Right renal cortex interstitium (tissue), 3 donors: ENCODE measurements around the gene ANO8. TPM values are rescaled to one million over a fixed set of nuclear protein-coding genes. Genes with fewer than 3 reads are reported as not detected.
A peak's percentile ranks its signal among the peaks of the same experiment; 100 is the strongest.
"Not testable (repeated sequence)": the region's sequence is repeated elsewhere in the genome, so short reads cannot be mapped to it uniquely, and the experiment has no call there.

ENCODE experiments used
- DNase-seq, 3 donors: peaks; one replicate each; pipeline ENCODE4 v3.0.0-alpha.2; 2013; ENCODE audit warnings: low read depth in 3 of 3, low spot score in 2 of 3
- polyA plus RNA-seq, 3 donors: library from polyadenylated mRNA; unstranded; fragments of 120-200 nt; gene quantifications; one replicate each; pipeline ENCODE4 v1.2.1, GENCODE V29; 2013; ENCODE audit not compliant: insufficient read length in 3 of 3

The ANO8 gene
- polyA plus RNA-seq, 3 donors, result 7.2 to 9.7 (median 7.8) TPM

DNA sequence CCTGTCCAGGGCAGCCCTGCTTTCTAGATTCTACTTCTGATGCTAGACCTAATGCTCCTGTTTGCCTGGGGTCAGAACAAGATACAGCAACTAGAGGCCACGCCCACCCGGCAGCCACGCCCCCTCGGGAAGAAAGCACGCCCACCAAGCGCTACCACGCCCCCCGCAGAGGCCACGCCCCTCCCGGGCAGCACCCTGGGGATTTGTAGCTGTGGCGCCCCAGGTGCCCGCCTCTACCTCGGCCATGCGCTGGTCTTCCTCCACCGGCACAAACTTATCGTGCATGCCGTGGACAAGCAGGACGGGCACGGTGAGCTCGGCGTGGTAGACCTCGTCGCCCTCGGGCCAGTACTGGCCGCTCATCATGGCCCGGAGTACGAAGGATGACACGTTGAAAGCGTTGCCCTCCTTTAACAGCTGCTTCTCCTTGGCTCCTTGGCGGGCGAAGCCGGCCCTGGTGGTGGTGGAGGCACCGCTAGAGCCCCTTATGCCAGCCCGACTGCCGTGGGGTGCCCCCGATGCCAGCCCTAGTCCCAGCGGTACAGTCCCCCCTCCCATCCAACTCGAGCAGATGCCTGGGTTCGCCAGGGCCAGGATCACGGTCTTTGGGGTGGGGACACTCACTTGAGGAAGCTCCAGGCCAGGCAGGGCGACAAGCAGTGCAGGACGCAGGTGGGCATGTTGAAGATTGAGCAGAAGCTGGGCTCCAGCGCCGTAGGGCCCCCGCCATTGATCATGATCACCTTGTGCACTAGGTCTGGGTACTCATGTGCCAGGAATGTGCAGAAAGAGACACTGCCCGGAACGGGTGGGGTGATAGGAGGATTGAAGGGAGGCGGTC is 40.4 kb downstream of the ANO8 start:
- no peak for DNase-seq

DNA sequence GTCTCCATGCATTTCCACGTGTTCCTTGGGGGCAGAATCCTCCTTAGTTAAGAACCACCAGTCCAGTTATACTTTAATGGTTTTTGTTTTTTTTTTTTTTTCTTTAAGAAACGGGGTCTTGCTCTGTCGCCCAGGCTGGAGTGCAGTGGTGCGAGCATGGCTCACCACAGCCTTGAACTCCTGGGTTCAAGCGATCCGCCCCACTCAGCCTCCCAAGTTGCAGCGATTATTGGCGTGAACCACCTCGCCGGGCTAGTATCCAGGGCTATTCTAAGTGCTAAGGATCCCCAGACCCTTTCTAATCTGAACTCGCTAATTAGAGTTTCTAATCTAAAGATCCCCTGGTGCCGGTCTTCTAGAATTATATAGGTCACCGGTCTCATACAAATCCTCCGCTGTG is 41.0 kb downstream of the ANO8 start:
- DNase-seq, result no peak

DNA sequence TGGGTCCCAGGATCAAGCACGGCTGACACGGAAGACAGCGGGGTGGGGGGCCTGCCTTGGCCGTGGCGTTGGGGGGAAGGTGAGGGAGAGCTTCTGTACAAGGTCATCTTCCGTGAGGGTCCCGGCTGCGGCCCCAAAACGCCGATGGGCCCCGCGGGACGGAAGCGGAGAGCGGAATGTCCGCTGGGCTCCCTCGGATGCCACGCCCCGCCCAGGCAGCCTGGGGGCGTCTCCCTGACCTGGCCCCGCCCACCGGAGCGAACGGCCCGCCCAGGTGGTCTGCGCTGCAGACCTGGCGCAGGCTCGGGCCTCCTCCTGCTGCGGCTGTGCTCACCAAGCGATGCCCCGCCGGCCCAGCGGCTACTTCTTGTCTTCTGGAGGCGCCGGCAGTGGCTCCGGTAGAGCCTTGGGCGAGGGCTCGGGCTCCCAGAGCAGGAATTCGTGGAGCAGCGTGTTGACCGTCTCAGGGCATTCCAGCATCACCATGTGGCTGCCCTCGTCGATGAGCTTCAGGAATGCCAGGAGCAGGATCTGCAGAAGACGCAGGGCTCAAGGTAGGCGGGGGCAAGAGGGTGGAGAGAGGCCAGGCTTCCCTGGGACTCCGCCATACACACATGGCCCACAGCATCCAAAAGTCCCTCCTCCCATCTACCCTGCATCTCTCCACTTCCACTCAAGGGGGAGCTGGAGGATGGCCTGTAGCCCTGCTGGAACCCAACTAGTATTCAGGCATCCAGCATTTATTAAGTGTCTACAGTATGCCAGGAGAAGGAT is 42.2 kb downstream of the ANO8 start:
- DNase-seq, result peak in 1 of 3 donors; percentile 61

DNA sequence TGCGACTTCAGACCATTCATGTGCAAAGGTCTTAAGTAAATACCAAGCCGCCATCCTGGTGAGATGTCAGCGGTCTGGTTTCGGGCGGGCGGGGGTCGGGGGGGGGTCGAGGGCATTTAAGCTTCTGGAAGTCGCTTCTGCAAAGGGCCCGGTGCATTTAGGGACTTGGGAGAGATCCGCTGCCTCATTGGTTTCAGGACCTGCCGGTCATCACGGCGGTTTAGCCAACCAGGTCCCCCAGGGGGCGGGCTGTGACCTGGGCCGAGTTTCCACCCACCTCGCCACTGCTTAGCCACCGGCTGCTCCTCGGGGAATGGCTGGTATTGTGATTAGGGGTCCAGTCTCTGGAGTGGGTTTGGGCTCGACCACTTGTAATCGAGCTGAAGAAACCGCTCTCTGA is 45.2 kb downstream of the ANO8 start:
- DNase-seq, result no peak

DNA sequence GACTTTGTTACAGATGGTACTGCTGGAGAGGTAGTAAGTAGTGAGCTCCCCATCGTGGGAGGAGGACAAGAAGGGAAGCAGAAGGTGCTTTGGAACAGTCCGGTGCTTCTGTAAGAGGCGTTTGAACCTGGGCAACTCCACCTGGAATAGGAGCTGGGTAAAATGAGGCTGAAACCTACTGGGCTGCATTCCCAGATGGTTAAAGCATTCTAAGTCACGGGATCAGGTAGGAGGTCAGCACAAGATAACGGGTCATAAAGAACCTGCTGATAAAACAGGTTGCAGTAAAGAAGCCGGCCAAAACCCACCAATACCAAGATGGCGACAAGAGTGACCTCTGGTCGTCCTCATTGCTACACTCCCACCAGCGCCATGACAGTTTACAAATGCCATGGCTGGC is 47.9 kb downstream of the ANO8 start:
- no peak for DNase-seq

DNA sequence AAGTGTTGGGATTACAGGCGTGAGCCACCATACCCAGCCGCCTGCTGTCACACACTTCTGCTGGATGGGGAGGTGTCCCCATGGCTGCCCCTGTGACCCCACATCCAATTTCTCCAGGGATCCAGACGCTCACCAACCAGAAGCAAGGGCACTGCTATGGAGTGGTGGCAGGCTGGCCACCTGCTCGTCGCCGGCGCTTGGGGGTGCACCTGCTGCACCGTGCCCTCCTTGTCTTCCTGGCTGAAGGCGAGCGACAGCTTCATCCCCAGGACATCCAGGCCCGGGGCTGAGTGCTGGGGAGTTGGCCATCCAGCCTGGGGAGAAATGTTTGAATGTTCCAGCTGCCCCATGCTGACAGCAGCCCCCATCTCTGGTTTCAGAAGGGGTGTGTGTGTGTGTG is 48.4 kb downstream of the ANO8 start:
- no peak for DNase-seq

DNA sequence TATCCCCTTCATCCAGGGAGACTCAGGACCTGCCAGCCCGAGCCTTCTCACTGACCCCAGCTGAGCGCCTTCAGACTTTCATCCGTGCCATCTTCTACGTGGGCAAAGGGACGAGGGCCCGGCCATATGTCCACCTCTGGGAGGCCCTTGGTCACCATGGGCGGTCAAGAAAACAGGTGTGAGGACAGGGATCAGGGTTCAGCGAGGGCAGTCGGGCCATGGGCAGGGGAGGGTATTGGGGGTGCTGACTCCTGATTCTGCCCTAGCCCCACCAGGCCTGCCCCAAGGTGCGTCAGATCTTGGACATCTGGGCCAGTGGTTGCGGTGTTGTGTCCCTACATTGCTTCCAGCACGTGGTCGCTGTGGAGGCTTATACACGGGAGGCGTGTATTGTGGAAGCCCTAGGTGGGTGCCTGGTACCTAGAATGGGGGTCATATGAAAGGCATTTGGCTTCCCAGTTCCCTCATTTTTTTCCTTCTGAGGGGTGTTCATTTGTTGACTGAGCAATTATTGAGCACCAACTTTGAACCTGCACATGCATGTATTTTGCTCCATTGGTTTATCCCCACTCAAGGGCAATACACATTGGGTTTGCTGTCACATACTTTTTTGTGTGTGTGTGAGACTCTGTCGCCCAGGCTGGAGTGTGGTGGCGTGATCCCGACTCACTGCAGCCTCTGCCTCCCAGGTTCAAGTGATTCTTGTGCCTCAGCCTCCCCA is 49.1 kb downstream of the ANO8 start:
- DNase-seq, result no peak

DNA sequence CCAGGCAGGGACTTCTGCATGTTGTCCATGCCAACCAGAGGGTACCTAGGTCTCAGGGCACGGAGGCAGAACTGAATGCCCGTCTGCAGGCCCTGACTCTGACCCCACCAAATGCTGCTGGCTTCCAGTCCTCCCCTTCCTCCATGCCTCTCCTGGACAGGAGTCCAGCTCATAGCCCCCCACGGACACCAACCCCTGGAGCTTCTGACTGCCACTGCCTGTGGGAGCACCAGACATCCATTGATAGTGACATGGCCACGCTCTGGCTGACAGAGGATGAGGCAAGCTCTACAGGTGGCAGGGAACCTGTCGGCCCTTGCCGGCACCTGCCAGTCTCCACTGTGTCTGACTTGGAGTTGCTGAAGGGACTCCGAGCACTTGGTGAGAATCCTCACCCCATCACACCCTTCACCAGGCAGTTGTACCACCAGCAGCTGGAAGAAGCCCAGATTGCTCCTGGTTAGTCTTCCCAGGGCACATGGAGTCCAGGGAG is 51.1 kb downstream of the ANO8 start:
- no peak for DNase-seq

DNA sequence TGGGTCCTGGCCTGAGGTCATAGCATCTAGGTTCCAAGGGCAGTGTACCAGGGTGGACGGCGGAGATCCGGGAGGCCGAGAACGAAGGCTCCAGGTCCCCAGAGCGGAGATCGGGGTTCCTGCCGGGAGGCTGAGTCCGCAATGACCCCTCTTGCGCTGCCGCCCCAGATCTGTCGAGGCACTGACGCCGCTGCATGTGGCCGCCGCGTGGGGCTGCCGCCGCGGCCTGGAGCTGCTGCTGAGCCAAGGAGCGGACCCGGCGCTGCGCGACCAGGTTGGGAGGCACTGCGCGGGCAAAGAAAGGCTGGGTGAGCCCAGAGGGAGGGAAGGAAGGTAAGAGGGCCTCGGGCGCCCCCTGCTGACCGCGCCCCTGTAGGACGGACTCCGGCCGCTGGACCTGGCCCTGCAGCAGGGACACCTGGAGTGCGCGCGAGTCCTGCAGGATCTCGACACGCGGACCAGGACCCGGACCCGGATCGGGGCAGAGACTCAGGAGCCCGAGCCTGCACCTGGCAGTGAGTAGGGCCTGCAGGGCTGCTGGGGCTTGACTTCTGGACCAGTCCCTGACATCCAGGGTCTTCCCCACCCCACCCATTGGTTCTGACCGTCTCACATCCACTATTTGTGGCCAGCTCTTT is 52.0 kb downstream of the ANO8 start:
- DNase-seq, result peak in 1 of 3 donors; percentile 58

DNA sequence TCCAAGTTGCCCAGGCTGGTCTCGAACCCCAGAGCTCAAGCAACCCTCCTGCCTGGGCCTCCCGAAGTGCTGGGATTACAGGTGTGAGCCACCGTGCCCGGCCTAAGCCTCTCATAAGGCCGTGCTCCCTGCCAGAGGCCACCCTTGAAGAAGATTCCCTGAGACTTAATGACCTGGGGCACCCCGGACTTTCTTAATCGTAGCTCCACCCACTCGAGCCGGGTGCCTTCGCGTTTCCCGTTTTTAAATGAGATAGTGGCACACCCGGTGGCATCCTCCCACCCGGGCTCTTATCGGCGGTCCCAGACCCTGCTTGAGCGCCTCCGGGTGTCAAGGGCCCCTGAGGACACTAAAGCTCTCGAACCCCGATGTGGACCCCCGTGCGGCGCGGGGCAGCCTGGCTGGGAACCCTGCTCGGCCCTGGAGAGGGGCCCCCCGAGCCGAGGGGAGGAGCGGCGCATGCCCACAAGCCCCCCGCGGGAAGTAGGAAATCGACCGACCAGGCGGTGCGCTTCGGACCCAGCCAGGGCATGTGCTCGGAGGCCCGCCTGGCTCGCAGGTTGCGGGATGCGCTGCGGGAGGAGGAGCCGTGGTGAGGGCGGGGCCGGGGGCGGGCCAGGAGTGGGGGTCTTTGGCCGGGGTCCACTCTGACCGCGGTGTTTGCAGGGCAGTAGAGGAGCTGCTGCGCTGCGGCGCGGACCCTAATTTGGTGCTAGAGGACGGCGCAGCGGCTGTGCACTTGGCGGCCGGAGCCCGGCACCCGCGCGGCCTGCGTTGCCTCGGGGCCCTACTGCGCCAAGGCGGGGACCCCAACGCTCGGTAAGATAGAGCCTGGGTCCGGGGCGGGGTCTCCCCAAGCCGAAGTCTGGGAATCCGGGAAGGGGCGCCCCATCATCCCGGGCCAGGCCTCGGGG is 53.0 kb downstream of the ANO8 start, which contains the start of gene ANKLE1:
TSS of gene ANKLE1 (plus strand) at position 511 of the 914 bp plus-strand sequence. CDS start at position 531, 20 bp downstream.
- no peak for DNase-seq

DNA sequence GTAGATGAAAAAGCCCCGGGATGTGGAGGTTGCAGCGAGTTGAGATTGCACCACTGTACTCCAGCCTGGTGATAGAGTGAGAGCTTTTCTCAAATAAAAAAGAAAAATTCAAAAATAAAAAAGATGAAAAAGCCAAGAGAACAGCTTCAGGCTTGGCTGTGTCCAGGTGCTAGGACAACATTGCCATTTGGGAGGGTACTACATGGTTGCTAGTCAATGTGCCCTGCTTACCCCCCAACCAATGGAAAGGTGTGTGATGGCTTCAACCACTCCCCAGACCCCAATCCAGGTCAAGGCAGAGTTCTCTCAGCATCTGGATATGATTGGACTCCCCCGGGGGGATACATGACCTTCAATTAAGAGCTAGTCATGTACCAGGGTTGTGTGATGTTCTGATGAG is 55.2 kb downstream of the ANO8 start:
- DNase-seq, result no peak

DNA sequence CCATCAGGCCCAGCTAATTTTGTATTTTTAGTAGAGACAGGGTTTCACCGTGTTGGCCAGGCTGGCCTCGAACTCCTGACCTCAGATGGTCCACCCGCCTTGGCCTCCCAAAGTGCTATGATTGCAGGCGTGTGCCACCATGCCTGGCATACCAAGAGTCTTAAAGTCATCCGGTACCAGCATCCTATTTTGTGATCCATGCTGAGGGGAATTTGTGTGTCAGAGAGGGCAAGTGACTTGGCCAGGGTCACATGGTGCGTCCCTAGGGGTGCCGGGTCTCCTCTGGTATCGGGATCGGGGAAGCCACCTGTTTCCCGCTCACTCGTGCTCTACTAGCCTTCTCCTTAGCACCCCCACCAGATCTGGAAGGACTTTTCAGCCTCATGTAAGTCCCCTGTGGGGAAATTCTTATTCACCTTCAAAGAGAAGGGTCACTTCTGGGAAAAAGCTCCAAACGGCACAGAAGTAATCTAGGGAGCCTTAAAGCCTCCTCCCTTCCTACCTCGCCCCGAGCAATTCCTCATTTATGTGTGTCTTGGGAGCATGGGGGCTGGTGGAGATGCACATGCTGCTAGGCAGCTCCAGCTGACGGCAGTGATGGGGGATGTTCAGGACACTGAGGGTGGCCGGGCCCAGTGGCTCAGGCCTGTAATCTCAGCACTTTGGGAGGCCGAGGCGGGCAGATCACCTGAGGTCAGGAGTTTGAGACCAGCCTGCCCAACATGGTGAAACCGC is 59.0 kb downstream of the ANO8 start:
- no peak for DNase-seq

DNA sequence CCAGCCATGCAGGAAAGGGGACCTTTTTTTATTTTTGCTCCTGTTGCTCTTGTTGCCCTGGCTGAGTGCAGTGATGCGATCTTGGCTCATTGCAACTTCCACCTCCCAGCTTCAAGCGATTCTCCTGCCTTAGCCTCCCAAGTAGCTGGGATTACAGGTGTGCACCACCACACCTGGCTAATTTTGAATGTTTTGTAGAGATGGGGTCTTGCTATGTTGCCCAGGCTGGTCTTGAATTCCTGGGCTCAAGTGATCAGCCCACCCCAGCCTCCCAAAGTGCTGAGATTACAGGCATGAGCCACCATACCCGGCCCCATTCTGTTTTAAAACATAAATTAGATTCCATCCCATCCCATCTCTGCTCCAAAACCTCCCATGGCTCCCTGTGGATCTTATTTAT is 59.8 kb downstream of the ANO8 start:
- DNase-seq, result not testable (repeated sequence)

Other genes starting within 250 kb of the ANO8 start
- gene USE1, start 119.5 kb downstream of the ANO8 start, polyA plus RNA-seq, result 10 to 100 TPM; 21.6 to 24.2 (median 22.2) TPM
- gene OCEL1, start 108.6 kb downstream of the ANO8 start, polyA plus RNA-seq, result 10 to 100 TPM; 15.7 to 20.1 (median 17.9) TPM
- 10 to 100 TPM; 29.4 to 41.9 (median 34.2) TPM for gene NR2F6, start 88.9 kb downstream of the ANO8 start, polyA plus RNA-seq
- gene USHBP1, start 70.1 kb downstream of the ANO8 start, polyA plus RNA-seq, result 1 to 10 TPM; 4.6 to 6.1 (median 5.4) TPM
- 100 to 1,000 TPM in 1 of 3 donors, 10 to 100 TPM in 2; 94.8 to 113 (median 97.1) TPM for gene BABAM1, start 67.4 kb downstream of the ANO8 start, polyA plus RNA-seq
- gene ANKLE1, start 53.0 kb downstream of the ANO8 start, polyA plus RNA-seq, result under 1 TPM; 0.44 to 0.83 (median 0.65) TPM
- 1 to 10 TPM; 6.6 to 8.5 (median 7.0) TPM for gene ABHD8, start 31.4 kb downstream of the ANO8 start, polyA plus RNA-seq
- 10 to 100 TPM; 44.9 to 55.7 (median 51.8) TPM for gene MRPL34, start 29.0 kb downstream of the ANO8 start, polyA plus RNA-seq
- 10 to 100 TPM; 29.3 to 37.7 (median 32.5) TPM for gene DDA1, start 25.3 kb downstream of the ANO8 start, polyA plus RNA-seq
- 10 to 100 TPM; 13.9 to 17.3 (median 15.7) TPM for gene GTPBP3, start 2.7 kb upstream of the ANO8 start, polyA plus RNA-seq
- gene PLVAP, start 42.5 kb upstream of the ANO8 start, polyA plus RNA-seq, result 100 to 1,000 TPM; 167 to 179 (median 177) TPM
- 1 to 10 TPM in 1 of 3 donors, under 1 TPM in 2; 0.59 to 1.2 (median 0.83) TPM for gene CCDC194, start 59.3 kb upstream of the ANO8 start, polyA plus RNA-seq
- 100 to 1,000 TPM; 102 to 160 (median 151) TPM for gene BST2, start 70.8 kb upstream of the ANO8 start, polyA plus RNA-seq
- 10 to 100 TPM; 47.2 to 53.0 (median 52.7) TPM for gene MVB12A, start 85.2 kb upstream of the ANO8 start, polyA plus RNA-seq
- 1 to 10 TPM; 1.9 to 3.1 (median 2.1) TPM for gene TMEM221, start 113.8 kb upstream of the ANO8 start, polyA plus RNA-seq
- gene NXNL1, start 126.1 kb upstream of the ANO8 start, polyA plus RNA-seq, result not detected
- gene SLC27A1, start 135.7 kb upstream of the ANO8 start, polyA plus RNA-seq, result 10 to 100 TPM in 2 of 3 donors, 1 to 10 TPM in 1; 9.7 to 10.8 (median 10.3) TPM
- 10 to 100 TPM; 50.1 to 60.6 (median 50.9) TPM for gene PGLS, start 176.8 kb upstream of the ANO8 start, polyA plus RNA-seq
- 10 to 100 TPM; 43.3 to 47.5 (median 43.7) TPM for gene COLGALT1, start 220.8 kb upstream of the ANO8 start, polyA plus RNA-seq